ENCODE results near the gene SBK3.
A peak's percentile ranks its signal among the peaks of the same experiment; 100 is the strongest.
"Not testable (repeated sequence)": the region's sequence is repeated elsewhere in the genome, so short reads cannot be mapped to it uniquely, and the experiment has no call there.

SBK3 gene

DNA sequence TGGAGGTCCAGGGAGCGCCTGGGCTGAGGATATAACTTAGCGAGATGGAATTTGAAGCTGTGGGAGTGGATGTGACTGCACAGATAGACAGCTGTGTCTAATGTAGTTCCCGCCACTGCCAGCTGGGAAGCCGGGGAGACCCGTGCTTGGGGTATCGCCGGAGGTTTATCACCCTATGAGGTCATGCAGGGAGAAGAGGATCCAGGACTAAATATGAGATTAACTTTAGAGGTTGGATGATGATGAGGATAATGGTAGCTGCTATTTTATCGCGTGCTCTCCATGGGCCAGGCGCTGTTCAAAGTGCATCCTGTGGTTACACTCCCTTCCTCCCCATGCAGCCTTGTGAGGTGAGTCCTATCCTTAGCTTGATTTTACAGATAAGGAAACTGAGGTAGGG is 37.2 kb downstream of the SBK3 start:
- DNase-seq: no peak

DNA sequence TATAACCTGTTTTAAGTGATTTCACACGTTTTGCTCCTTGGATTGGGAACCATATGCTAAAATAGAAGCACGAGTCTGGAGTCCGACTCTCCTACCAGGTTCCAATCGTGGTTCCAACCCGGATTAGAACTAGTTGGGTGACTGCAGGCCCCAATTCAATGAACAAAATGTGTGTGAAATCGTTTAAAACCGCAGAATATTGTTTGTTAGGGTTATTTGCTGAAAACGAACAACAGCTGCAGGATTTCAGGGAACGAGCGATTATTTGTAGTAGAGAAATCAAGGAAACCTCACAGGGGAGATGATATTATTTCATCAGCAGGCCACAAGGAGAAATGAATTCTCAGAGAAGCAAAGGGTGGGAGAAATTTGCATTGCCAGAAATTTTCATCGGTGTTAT is 40.4 kb downstream of the SBK3 start:
- no peak for DNase-seq

GRCh38 chr19:55504252-55504603 is 41.1 kb downstream of the SBK3 start:
- no peak for DNase-seq

- peak; percentile 94 to 95 for DNase-seq
Observed at GRCh38 chr19:55503502-55504251, 41.7 kb downstream of the SBK3 start.

- no peak for DNase-seq
Observed at GRCh38 chr19:55503157-55503501, 42.2 kb downstream of the SBK3 start.

DNA sequence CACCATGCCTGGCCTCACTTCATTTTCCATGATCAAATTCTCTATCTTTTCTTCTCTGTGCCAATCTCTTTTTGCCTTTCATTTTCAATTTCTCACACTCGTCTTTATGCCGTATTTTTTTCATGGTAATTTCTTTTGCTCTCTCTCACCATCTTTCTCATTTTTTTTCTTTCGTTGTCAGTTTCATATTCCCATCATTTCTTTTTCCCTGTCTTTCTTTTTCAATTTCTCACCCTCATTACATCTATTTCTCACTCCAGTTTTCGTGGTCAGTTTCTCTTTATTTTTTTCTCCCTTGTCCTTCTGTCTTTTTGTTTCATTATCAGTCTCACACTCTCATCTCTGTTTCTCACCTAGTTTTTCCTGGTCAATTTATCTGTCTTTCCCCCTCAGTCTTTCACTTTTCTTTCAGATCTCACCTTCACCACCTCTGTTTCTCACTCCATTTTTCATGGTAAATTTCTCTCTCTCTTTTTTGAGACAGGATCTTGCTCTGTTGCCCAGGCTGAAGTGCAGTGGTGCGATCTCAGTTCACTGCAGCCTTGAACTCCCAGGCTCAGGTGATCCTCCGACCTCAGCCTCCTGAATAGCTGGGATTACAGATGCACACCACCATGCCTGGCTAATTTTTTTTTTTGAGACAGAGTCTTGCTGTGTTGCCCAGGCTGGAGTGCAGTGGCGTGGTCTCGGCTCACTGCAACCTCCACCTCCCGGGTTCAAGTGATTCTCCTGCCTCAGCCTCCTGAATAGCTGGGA is 43.0 kb downstream of the SBK3 start:
- DNase-seq: no peak

DNA sequence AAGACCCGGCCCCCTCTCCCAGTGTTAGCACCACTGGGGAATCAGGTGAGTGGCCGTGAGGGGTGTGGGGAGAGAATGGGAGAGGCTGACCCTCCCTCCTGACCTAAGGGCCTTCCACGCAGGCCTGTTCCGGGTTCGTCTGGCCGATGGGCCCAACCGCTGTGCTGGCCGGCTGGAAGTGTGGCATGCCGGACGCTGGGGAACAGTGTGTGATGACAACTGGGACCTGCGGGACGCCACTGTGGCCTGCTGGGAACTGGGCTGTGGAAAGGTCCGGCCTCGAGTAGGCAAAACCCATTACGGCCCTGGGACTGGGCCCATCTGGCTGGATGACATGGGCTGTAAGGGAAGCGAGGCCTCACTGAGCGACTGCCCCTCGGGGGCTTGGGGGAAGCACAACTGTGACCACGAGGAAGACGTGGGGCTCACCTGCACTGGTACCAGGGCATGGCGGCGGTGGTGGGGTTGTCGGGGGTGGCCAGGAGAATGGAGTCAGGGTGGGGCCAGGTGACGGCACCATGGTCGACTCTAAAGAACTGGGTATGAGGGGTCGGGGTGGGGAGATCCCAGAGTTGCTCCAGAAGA is 44.9 kb downstream of the SBK3 start:
- DNase-seq: no peak

DNA sequence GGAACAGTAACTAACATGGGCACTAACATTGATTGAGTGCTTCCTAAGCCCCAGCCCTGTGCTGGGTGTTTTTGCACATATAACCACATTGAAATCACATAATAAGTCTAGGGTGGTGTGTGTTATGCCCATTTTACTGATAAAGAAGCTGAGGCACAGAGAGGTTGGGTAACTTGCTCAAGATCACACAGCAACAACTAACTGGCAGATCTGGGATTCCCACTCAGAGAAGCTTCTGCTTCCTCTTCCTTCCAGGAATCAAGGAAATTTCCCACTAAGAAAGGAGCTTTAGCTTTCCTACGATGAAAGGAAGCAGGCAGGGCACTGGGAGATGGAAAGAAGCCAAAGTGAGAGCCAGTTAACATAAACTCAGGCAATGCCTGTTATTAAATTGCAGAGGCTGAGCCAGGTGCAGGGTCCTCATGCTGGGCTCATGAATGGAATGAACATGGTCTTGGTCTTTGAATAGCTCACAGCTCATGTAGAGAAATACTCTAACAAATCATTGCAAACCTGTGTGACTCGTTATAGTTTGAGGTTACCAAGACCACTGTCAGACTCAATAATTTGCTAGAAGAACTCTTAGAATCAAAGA is 47.0 kb downstream of the SBK3 start:
- no peak for DNase-seq

DNA sequence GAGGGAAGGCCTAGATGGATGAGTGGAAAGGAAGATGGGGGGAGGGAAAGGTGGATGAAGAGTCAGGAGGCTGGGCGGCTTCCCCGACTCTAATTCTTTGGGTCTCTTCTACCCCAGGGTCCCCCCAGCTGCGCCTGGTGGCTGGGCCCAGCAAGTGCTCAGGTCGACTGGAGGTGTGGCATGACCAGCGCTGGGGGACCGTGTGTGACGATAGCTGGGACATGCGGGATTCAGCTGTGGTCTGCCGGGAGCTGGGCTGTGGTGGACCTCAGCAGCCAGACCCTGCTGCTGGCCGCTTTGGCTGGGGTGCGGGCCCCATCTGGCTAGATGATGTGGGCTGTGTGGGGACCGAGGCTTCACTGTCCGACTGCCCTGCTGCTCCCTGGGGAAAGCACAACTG is 47.6 kb downstream of the SBK3 start:
- no peak for DNase-seq

DNA sequence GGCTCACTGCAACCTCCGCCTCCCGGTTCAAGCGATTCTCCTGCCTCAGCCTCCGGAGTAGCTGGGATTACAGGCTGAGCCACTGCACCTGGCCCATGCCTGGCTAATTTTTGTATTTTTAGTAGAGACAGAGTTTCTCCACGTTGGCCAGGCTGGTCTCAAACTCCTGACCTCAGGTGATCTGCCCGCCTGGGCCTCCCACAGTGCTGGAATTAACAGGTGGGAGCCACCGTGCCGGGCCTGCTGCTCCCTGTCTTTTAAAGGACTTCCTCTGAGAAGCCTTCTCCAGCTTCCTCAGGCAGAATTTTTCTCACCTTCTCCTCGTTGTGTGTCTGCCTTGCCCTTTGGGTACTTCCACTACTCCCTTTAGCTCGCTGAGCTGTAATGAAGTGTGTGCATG is 48.5 kb downstream of the SBK3 start:
- DNase-seq: not testable (repeated sequence)

DNA sequence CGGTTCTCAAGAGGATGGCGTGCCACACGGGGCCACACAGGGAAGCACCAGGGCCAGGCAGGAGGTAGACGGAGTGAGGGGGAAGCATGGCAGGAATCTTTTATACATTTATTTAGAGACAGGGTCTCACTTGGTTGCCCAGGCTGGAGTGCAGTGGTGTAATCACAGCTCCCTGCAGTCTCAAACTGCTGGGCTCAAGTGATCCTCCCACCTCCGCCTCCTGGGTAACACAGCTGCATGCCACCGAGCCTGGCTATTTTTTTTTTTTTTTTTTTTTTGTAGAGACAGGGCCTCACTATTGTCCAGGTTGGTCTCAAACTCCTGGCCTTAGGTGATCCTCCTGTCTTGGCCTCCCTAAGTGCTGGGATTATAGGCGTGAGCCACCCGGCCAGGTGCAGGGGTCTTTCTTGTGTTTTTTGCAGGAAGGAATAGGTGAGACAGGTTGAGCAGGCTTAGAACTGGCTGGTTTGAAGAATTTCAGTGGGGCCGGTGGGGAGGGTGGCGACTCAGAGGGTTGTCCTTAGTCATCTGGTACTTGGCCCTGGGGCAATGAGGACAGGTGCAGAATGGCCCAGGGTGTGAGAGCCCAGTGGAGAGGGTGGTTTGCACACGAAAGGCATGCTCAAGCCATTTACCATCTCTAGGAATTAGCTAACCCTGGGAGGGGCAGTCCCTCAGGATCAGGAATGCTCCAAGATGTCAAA is 49.5 kb downstream of the SBK3 start:
- DNase-seq: no peak

DNA sequence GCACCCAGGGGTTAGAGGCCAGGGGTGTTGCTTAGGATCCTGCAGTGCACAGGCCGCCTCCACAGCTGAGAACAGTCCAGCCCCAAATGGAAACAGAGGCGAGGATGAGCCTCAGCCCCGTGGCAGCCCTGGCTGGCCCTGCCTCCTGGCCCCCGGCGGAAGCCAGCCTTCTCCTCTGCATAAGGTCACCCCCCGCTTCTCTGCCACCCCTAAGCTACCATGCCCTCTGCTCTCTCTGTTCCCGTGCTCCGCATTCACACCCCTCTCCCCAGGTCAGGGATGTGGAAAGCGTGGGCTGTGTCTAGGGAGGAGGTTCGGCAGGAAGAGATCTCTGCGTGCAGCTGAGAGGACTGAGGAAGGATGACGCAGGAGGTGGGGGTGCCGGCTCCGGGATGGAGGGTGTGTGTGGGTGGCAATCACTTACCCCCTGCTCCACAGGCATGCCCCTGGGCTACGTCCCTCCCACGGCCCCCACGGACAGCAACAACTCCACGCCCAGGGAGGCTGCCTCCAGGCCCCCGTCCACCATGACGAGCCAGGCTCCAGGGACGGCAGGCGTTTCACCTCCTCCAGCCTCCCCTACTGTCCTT is 51.1 kb downstream of the SBK3 start:
- DNase-seq: no peak

- DNase-seq: no peak
Observed at GRCh38 chr19:55493645-55494171, 51.6 kb downstream of the SBK3 start.

DNA sequence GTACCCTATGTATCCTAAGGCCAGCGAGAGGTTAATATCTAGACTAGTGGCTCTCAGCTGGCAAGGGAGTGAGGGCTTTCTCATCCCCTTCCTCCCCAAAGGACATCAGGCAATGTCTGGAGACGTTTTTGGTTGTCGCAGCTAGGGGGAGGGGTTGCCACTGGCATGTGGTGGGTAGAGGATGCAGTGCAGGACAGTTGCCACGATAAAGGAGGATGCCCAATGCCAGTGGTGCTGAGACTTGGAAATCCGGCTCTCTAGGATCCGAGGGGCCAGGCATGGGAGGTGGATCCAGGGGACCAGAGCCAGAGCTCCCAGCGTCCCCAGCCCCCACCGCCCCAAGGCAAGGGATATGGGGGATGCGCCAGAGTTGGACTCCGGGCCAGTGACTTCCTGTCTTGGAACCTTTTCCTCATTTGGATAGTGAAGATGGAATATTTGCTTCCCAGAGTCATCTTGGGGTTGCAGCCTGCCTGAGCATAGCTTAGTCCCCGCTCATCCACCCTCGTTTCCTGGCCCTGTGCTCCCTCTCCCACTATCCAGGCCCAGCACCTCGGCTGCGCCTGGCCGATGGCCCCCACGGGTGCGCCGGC is 52.2 kb downstream of the SBK3 start:
- no peak for DNase-seq

DNA sequence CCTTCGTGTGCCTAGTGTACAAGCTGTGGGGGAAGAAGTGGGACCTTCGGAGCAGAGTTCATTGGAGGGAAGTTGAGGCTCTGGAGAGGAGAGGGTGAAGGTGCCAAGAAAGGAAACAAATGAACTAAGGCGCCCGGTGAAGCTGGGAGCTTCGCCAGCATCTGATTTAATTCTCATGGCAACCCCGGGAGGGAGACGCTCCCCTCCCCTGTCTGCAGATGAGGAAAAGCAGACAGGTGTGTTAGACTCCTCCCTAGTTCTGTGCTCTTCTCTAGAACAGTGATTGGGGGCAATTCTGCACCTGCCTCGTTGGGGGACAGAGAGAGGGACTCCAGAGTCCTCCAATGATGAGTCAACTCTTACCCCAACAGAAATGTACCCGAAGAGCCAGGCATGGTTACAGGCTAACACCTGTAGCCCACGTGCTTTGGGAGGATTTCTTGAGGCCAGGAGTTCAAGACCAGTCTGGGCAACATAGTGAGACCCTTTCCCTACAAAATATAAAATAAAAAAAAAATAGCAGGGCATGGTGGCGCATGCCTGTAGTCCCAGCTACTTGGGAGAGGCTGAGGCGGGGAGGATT is 52.9 kb downstream of the SBK3 start:
- no peak for DNase-seq

DNA sequence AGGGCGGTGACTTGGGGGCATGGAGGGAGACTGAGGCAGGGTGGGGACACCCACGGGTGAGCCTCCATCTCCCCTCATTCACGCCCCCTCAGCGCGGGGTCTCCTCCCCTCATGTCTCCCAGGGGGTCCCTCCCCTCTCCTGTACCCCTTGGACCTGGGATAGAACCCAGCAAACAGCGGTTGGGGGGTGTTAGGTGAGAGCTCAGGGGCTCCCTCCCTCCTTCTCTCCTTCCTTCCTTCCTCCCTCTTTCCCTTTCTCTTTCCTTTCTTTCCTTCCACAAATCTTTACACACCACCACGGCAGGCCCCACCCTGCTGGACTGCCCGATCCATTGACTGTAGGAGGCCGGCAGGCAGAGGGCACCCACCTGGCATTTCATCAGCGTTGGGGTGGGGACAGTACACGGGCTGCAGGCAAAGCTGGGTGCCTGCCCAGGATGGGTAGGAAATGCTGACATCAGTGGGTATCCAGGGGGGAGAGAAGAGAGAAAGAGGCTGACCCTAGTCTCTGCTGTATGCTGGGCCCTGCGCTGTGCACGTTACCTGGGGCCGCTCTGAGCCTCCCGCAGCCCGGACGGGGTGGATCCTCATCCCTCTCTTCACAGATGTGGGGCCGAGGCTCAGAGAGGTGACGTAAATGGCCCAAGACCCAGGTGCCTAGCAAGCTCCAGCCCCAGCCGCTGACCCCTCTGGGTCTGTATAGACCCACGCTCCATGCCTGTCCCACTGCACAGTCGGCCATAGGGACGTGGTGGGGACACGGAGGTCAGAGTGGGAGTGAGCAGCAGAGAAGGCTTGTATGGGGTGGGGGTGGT is 53.6 kb downstream of the SBK3 start:
- DNase-seq: no peak

All from activated CD4-positive, alpha-beta T cell treated with anti-CD3 and anti-CD28 coated beads, Interleukin-2, amount 50 U/mL, for 48 hours (primary cell).